ENCODE data around the gene ERCC4. TPM values are rescaled to one million over a fixed set of nuclear protein-coding genes. Genes with fewer than 3 reads are reported as not detected.

ERCC4 gene
- total and polyA plus RNA-seq, 2 experiments from 2014 or later, result 5.4 to 21.6 TPM

DNA sequence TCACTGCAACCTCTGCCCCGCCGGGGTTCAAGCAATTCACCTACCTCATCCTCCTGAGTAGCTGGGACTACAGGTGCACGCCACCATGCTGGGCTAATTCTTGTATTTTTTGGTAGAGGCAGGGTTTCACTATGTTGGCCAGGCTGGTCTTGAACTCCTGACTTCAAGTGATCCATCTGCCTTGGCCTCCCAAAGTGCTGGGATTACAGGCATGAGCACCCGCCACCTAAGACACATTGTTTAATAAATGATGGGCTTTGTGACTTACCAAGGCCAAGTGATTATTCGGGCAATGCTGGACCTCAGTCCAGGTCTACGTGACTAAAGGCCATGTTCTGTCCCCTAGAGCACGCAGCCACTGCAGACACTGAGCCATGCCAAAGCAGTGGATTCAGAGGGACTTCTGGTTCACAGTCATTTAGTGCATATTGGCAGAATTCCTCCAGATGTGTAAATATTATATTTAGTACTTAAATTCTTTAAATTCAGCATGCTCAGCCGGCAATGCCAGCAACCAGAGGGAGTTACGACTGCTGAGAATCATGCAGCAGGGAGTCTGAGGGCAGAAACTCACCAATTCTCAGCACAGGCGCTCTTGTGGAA, 4.8 kb upstream of the ERCC4 start:
- TF ChIP-seq ZNF331 (CRISPR knock-in tag; IDR thresholded peaks at IDR 0.05; ENCODE audit: low read depth) (no peak), CREB1 (CRISPR knock-in tag; IDR thresholded peaks at IDR 0.05; ENCODE audit: low read depth) (no peak), EZH2 (IDR thresholded peaks at IDR 0.05; ENCODE audit: low read depth, unreplicated experiment) (no peak), EZH2phosphoT487 (IDR thresholded peaks at IDR 0.05; ENCODE audit: unreplicated experiment) (no peak), ZNF114 (CRISPR knock-in tag; IDR thresholded peaks at IDR 0.05) (no peak), JUNB (IDR thresholded peaks at IDR 0.05; ENCODE audit: unreplicated experiment) (no peak), NANOG (IDR thresholded peaks at IDR 0.05; ENCODE audit: borderline replicate concordance) (no peak)
- TF ChIP-seq, protein P1, sequence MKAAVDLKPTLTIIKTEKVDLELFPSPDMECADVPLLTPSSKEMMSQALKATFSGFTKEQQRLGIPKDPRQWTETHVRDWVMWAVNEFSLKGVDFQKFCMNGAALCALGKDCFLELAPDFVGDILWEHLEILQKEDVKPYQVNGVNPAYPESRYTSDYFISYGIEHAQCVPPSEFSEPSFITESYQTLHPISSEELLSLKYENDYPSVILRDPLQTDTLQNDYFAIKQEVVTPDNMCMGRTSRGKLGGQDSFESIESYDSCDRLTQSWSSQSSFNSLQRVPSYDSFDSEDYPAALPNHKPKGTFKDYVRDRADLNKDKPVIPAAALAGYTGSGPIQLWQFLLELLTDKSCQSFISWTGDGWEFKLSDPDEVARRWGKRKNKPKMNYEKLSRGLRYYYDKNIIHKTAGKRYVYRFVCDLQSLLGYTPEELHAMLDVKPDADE (IDR thresholded peaks at IDR 0.05), result no peak
- TF ChIP-seq, protein P2, sequence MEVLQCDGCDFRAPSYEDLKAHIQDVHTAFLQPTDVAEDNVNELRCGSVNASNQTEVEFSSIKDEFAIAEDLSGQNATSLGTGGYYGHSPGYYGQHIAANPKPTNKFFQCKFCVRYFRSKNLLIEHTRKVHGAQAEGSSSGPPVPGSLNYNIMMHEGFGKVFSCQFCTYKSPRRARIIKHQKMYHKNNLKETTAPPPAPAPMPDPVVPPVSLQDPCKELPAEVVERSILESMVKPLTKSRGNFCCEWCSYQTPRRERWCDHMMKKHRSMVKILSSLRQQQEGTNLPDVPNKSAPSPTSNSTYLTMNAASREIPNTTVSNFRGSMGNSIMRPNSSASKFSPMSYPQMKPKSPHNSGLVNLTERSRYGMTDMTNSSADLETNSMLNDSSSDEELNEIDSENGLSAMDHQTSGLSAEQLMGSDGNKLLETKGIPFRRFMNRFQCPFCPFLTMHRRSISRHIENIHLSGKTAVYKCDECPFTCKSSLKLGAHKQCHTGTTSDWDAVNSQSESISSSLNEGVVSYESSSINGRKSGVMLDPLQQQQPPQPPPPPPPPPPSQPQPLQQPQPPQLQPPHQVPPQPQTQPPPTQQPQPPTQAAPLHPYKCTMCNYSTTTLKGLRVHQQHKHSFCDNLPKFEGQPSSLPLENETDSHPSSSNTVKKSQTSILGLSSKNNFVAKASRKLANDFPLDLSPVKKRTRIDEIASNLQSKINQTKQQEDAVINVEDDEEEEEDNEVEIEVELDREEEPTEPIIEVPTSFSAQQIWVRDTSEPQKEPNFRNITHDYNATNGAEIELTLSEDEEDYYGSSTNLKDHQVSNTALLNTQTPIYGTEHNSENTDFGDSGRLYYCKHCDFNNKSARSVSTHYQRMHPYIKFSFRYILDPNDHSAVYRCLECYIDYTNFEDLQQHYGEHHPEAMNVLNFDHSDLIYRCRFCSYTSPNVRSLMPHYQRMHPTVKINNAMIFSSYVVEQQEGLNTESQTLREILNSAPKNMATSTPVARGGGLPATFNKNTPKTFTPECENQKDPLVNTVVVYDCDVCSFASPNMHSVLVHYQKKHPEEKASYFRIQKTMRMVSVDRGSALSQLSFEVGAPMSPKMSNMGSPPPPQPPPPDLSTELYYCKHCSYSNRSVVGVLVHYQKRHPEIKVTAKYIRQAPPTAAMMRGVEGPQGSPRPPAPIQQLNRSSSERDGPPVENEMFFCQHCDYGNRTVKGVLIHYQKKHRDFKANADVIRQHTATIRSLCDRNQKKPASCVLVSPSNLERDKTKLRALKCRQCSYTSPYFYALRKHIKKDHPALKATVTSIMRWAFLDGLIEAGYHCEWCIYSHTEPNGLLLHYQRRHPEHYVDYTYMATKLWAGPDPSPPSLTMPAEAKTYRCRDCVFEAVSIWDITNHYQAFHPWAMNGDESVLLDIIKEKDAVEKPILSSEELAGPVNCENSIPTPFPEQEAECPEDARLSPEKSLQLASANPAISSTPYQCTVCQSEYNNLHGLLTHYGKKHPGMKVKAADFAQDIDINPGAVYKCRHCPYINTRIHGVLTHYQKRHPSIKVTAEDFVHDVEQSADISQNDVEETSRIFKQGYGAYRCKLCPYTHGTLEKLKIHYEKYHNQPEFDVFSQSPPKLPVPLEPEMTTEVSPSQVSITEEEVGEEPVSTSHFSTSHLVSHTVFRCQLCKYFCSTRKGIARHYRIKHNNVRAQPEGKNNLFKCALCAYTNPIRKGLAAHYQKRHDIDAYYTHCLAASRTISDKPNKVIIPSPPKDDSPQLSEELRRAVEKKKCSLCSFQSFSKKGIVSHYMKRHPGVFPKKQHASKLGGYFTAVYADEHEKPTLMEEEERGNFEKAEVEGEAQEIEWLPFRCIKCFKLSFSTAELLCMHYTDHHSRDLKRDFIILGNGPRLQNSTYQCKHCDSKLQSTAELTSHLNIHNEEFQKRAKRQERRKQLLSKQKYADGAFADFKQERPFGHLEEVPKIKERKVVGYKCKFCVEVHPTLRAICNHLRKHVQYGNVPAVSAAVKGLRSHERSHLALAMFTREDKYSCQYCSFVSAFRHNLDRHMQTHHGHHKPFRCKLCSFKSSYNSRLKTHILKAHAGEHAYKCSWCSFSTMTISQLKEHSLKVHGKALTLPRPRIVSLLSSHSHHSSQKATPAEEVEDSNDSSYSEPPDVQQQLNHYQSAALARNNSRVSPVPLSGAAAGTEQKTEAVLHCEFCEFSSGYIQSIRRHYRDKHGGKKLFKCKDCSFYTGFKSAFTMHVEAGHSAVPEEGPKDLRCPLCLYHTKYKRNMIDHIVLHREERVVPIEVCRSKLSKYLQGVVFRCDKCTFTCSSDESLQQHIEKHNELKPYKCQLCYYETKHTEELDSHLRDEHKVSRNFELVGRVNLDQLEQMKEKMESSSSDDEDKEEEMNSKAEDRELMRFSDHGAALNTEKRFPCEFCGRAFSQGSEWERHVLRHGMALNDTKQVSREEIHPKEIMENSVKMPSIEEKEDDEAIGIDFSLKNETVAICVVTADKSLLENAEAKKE (CRISPR knock-in tag; IDR thresholded peaks at IDR 0.05), result no peak
- TF ChIP-seq, protein P3, sequence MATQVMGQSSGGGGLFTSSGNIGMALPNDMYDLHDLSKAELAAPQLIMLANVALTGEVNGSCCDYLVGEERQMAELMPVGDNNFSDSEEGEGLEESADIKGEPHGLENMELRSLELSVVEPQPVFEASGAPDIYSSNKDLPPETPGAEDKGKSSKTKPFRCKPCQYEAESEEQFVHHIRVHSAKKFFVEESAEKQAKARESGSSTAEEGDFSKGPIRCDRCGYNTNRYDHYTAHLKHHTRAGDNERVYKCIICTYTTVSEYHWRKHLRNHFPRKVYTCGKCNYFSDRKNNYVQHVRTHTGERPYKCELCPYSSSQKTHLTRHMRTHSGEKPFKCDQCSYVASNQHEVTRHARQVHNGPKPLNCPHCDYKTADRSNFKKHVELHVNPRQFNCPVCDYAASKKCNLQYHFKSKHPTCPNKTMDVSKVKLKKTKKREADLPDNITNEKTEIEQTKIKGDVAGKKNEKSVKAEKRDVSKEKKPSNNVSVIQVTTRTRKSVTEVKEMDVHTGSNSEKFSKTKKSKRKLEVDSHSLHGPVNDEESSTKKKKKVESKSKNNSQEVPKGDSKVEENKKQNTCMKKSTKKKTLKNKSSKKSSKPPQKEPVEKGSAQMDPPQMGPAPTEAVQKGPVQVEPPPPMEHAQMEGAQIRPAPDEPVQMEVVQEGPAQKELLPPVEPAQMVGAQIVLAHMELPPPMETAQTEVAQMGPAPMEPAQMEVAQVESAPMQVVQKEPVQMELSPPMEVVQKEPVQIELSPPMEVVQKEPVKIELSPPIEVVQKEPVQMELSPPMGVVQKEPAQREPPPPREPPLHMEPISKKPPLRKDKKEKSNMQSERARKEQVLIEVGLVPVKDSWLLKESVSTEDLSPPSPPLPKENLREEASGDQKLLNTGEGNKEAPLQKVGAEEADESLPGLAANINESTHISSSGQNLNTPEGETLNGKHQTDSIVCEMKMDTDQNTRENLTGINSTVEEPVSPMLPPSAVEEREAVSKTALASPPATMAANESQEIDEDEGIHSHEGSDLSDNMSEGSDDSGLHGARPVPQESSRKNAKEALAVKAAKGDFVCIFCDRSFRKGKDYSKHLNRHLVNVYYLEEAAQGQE (IDR thresholded peaks at IDR 0.05; ENCODE audit: unreplicated experiment), result no peak
- Histone ChIP-seq H3K79me2 (replicated peaks; ENCODE audit: insufficient read depth) (no peaks in the 10 kb centered on the region), H3K4me3 (no peak overlapping the region), H3K9me2 (ENCODE audit: insufficient read depth) (0 out of 2 replicates have a peak, but pooled peaks cover 2% of the 10 kb centered on the region), H3K4me1 (ENCODE audit: insufficient read depth) (no peaks in the 10 kb centered on the region), H4K20me1 (replicated peaks; ENCODE audit: insufficient read depth) (no peaks in the 10 kb centered on the region), H3K4me2 (no peak overlapping the region), H3K27me3 (ENCODE audit: insufficient read depth) (no peaks in the 10 kb centered on the region), H3K27ac (ENCODE audit: low read depth) (no peak overlapping the region), H3F3A (replicated peaks; ENCODE audit: low read depth) (no peaks in the 10 kb centered on the region), H2AFZ (no peak overlapping the region), H3K36me3 (ENCODE audit: insufficient read depth) (no peaks in the 10 kb centered on the region)
- DNase-seq (ENCODE audit: low spot score) (no peak), ATAC-seq (no peak)
- Mint-ChIP-seq H3K4me3 (no peak overlapping the region), H3K27ac (no peak overlapping the region), H3K4me1 (peaks cover 19% of the 10 kb centered on the region), H3K27me3 (ENCODE audit: insufficient read depth, low read depth, poor library complexity) (peaks cover 2% of the 10 kb centered on the region), H3K36me3 (ENCODE audit: low read depth) (peaks cover 19% of the 10 kb centered on the region; the same call in 2 of the 3 replicates), H3K9me3 (peaks cover 28% of the 10 kb centered on the region)

Data from GM23338 (cell line).